ENCODE data around the gene ZBTB45.
"Not testable (repeated sequence)": the region's sequence is repeated elsewhere in the genome, so short reads cannot be mapped to it uniquely, and the experiment has no call there.

Gene ZBTB45

GRCh38 chr19:58510084-58510862, 9.3 kb downstream of the ZBTB45 start:
- no peak for DNase-seq

GRCh38 chr19:58509731-58510083, 9.9 kb downstream of the ZBTB45 start:
- DNase-seq: no peak

GRCh38 chr19:58507602-58508223, 11.9 kb downstream of the ZBTB45 start:
- not testable (repeated sequence) for DNase-seq

- DNase-seq: no peak
Measured at GRCh38 chr19:58500242-58500641, 19.4 kb downstream of the ZBTB45 start.

GRCh38 chr19:58499021-58499927, 20.3 kb downstream of the ZBTB45 start:
- DNase-seq: peak; percentile 97 to 100 (median 99)

GRCh38 chr19:58498316-58499020, 21.1 kb downstream of the ZBTB45 start:
- no peak for DNase-seq

GRCh38 chr19:58497634-58498170, 21.9 kb downstream of the ZBTB45 start:
- DNase-seq: no peak

GRCh38 chr19:58492265-58492664, 27.3 kb downstream of the ZBTB45 start:
- no peak for DNase-seq

- DNase-seq: no peak
Measured at GRCh38 chr19:58491393-58491792, 28.2 kb downstream of the ZBTB45 start.

- DNase-seq: not testable (repeated sequence)
Measured at GRCh38 chr19:58484349-58484748, 35.3 kb downstream of the ZBTB45 start.

- no peak for DNase-seq
Measured at GRCh38 chr19:58483776-58484175, 35.8 kb downstream of the ZBTB45 start.

GRCh38 chr19:58482372-58482771, 37.2 kb downstream of the ZBTB45 start:
- no peak for DNase-seq

GRCh38 chr19:58480831-58481230, 38.8 kb downstream of the ZBTB45 start:
- no peak for DNase-seq

- no peak for DNase-seq
Measured at GRCh38 chr19:58480481-58480830, 39.2 kb downstream of the ZBTB45 start.

- DNase-seq: no peak
Measured at GRCh38 chr19:58479736-58480480, 39.7 kb downstream of the ZBTB45 start.

- DNase-seq: no peak
Measured at GRCh38 chr19:58479303-58479702, 40.3 kb downstream of the ZBTB45 start.

- no peak for DNase-seq
Measured at GRCh38 chr19:58477871-58478270, 41.7 kb downstream of the ZBTB45 start.

GRCh38 chr19:58477130-58477529, 42.5 kb downstream of the ZBTB45 start:
- DNase-seq: no peak

GRCh38 chr19:58476498-58477015, 43.1 kb downstream of the ZBTB45 start:
- peak in 2 of 3 experiments; percentile 42 to 64 for DNase-seq

- peak; percentile 95 to 98 (median 97) for DNase-seq
Measured at GRCh38 chr19:58475714-58476497, 43.7 kb downstream of the ZBTB45 start, which contains the start of gene ZNF446. Gene ZNF446, plus strand, starts transcription at chr19:58476352. Its CDS starts 867 bp downstream, at chr19:58477219.

Measured in NCI-H1417 (cell line).